Hepatocyte (in vitro differentiated cells): ENCODE measurements around the gene GPHN. TPM values are rescaled to one million over a fixed set of nuclear protein-coding genes. Genes with fewer than 3 reads are reported as not detected.

Source experiments
- DNase-seq: peaks from one replicate; pipeline ENCODE4 v3.0.0-alpha.2; 2016; ENCODE audit warnings: low spot score
- H2AFZ ChIP-seq: fragments of 200-600 bp; sonication (generic); 2 replicates; pipeline ENCODE4 v1.6.0; 2016; ENCODE audit warnings: antibody characterized with exemption, mild to moderate bottlenecking
- H3K27ac ChIP-seq: fragments of 200-600 bp; sonication (generic); 2 replicates; pipeline ENCODE4 v1.5.1; 2016; ENCODE audit warnings: mild to moderate bottlenecking
- H3K27me3 ChIP-seq: fragments of 200-600 bp; sonication (generic); 2 replicates; pipeline ENCODE4 v1.6.1; 2016
- H3K36me3 ChIP-seq: fragments of 200-600 bp; sonication (generic); replicated peaks from 2 replicates; pipeline ENCODE4 v1.5.1; 2016; ENCODE audit warnings: low read depth; ENCODE audit not compliant: insufficient read depth
- H3K4me1 ChIP-seq: fragments of 200-600 bp; sonication (generic); 2 replicates; pipeline ENCODE4 v1.5.1; 2016; ENCODE audit warnings: mild to moderate bottlenecking, moderate library complexity; ENCODE audit not compliant: insufficient read depth
- H3K4me2 ChIP-seq: fragments of 200-600 bp; sonication (generic); 2 replicates; pipeline ENCODE4 v1.6.0; 2016
- H3K4me3 ChIP-seq: fragments of 200-600 bp; sonication (generic); 2 replicates; pipeline ENCODE4 v1.5.1; 2016; ENCODE audit warnings: mild to moderate bottlenecking
- H3K79me2 ChIP-seq: fragments of 200-600 bp; sonication (generic); 2 replicates; pipeline ENCODE4 v1.6.0; 2017; ENCODE audit warnings: mild to moderate bottlenecking
- H3K9me2 ChIP-seq: fragments of 200-600 bp; sonication (generic); replicated peaks from 2 replicates; pipeline ENCODE4 v1.6.0; 2017; ENCODE audit warnings: mild to moderate bottlenecking; ENCODE audit not compliant: insufficient read depth
- H3K9me3 ChIP-seq: fragments of 200-600 bp; sonication (generic); 2 replicates; pipeline ENCODE4 v1.5.1; 2016; ENCODE audit warnings: low read depth, mild to moderate bottlenecking
- H4K20me1 ChIP-seq: fragments of 200-600 bp; sonication (generic); 2 replicates; pipeline ENCODE4 v1.6.0; 2016; ENCODE audit warnings: mild to moderate bottlenecking; ENCODE audit not compliant: insufficient read depth, poor library complexity, severe bottlenecking
- CTCF ChIP-seq: fragments of 200-600 bp; sonication (generic); IDR thresholded peaks from 2 replicates; pipeline ENCODE4 v1.5.1; 2016; ENCODE audit warnings: antibody characterized with exemption, mild to moderate bottlenecking; ENCODE audit not compliant: poor library complexity
- EZH2 ChIP-seq: fragments of 200-600 bp; sonication (generic); IDR thresholded peaks from 2 replicates; pipeline ENCODE4 v1.6.1; 2016; ENCODE audit warnings: antibody characterized with exemption, mild to moderate bottlenecking, borderline replicate concordance
- EZH2phosphoT487 ChIP-seq: fragments of 200-600 bp; sonication (generic); IDR thresholded peaks from one replicate; pipeline ENCODE4 v1.6.1; 2018; ENCODE audit warnings: antibody characterized with exemption, mild to moderate bottlenecking, low read depth, moderate library complexity; ENCODE audit not compliant: unreplicated experiment, severe bottlenecking
- WGBS: methylation state at CpG from one replicate; pipeline ENCODE4 v1.1.6; 2016; ENCODE audit warnings: low lambda C conversion rate; ENCODE audit errors: missing lambda C conversion rate; 5-methylcytosine and 5-hydroxymethylcytosine counted together
- polyA plus RNA-seq: library from polyadenylated mRNA; unstranded; fragments of >200 nt; fragmentation: Nextera tagmentation; extraction: Ambion mirVana; gene quantifications from 2 replicates; pipeline ENCODE4 v1.2.1, GENCODE V29; 2016
- total RNA-seq: library from RNA; depleted of rRNA; stranded (reverse); fragments of >200 nt; gene quantifications from 2 replicates; pipeline ENCODE4 v1.2.3, GENCODE V29; 2014

Gene GPHN
- total and polyA plus RNA-seq, 2 experiments from 2014 or later, result 9.3 to 10.7 TPM

- H4K20me1 ChIP-seq, result no peaks in the 10 kb centered on the region
- H3K27ac ChIP-seq, result no peak overlapping the region
- H3K4me3 ChIP-seq, result no peak overlapping the region
- no peaks in the 10 kb centered on the region for H3K4me1 ChIP-seq
- no peaks in the 10 kb centered on the region for H3K79me2 ChIP-seq
- H3K36me3 ChIP-seq, result no peaks in the 10 kb centered on the region
- TF ChIP-seq EZH2phosphoT487, result no peak
- TF ChIP-seq EZH2, result no peak
- TF ChIP-seq CTCF, result no peak
- no peak for DNase-seq
- no peaks in the 10 kb centered on the region for H3K9me2 ChIP-seq
- 100% methylated on average over 4 of the region's 4 CpGs for WGBS
- no peak overlapping the region for H2AFZ ChIP-seq
- H3K9me3 ChIP-seq, result peaks cover 1% of the 10 kb centered on the region
- no peak overlapping the region for H3K4me2 ChIP-seq
- no peaks in the 10 kb centered on the region for H3K27me3 ChIP-seq
Observed at GRCh38 chr14:66595394-66595793, 87.4 kb downstream of the GPHN start.

GRCh38 chr14:66596241-66596985 is 88.5 kb downstream of the GPHN start:
- no peak overlapping the region for H3K4me3 ChIP-seq

GRCh38 chr14:66600416-66600815 is 92.5 kb downstream of the GPHN start:
- no peaks in the 10 kb centered on the region for H3K9me2 ChIP-seq
- H3K4me3 ChIP-seq, result no peak overlapping the region
- H3K9me3 ChIP-seq, result no peaks in the 10 kb centered on the region
- H3K4me2 ChIP-seq, result no peak overlapping the region
- WGBS, result 91% methylated on average over 3 of the region's 3 CpGs
- no peaks in the 10 kb centered on the region for H3K36me3 ChIP-seq
- no peaks in the 10 kb centered on the region for H3K27me3 ChIP-seq
- no peaks in the 10 kb centered on the region for H3K4me1 ChIP-seq
- no peak for DNase-seq
- no peak overlapping the region for H2AFZ ChIP-seq
- H4K20me1 ChIP-seq, result no peaks in the 10 kb centered on the region
- no peak overlapping the region for H3K27ac ChIP-seq
- H3K79me2 ChIP-seq, result no peaks in the 10 kb centered on the region
- TF ChIP-seq EZH2 (no peak), EZH2phosphoT487 (no peak), CTCF (no peak)

More at GRCh38 chr14:66596241-66596985, 88.5 kb downstream of the GPHN start:
- no peak overlapping the region for H2AFZ ChIP-seq
- no peak overlapping the region for H3K4me2 ChIP-seq
- no peak overlapping the region for H3K27ac ChIP-seq
- WGBS, result 95% methylated on average over 9 of the region's 9 CpGs
- TF ChIP-seq CTCF (no peak), EZH2 (no peak), EZH2phosphoT487 (no peak)
- H4K20me1 ChIP-seq, result no peaks in the 10 kb centered on the region
- H3K9me2 ChIP-seq, result no peaks in the 10 kb centered on the region
- H3K4me1 ChIP-seq, result no peaks in the 10 kb centered on the region
- no peaks in the 10 kb centered on the region for H3K36me3 ChIP-seq
- H3K27me3 ChIP-seq, result no peaks in the 10 kb centered on the region
- no peaks in the 10 kb centered on the region for H3K79me2 ChIP-seq
- no peak for DNase-seq
- H3K9me3 ChIP-seq, result no peaks in the 10 kb centered on the region
